HG03103 (cell line): ENCODE data around the gene KCNJ10.

ENCODE experiments used
- ATAC-seq: cut with Tn5 transposase; IDR thresholded peaks from one replicate; pipeline ENCODE4 v1.9.1; 2021; ENCODE audit warnings: low read depth; ENCODE audit not compliant: unreplicated experiment

The KCNJ10 gene

DNA sequence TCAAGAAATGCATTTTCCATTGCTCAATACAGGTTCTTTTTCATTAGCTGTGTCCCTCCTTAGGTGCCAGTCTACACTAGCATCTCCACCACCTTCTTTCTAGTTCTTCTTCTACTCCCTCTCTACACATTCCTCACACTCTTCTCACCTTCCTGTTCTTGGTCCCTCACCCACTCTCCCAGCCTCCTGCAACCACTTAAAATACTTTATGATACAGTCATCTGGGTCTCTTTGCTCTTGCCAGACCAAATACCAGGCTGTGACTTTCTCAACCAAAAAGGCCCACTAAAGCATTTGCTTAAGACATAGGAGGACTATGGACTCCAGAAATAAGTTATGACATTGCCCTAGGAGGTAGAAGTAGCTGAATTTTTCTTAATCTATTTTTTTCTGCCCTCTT, 73.3 kb downstream of the KCNJ10 start:
- ATAC-seq: no peak

DNA sequence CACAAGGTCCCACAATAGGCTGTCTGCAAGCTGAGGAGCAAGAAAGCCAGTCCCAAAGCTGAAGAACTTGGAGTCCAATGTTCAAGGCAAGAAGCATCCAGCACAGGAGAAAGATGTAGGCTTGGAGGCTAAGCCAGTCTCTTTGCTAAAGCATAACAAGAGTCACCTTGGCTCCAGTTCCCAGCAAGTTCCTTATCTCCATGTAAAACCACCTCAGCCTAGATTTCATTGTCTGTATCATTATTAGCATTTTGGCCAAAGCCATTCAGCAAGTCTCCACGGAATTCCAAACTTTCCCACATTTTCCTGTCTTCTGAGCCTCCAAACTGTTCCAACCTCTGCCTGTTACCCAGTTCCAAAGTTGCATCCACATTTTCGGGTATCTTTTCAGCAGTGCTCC, 75.1 kb downstream of the KCNJ10 start:
- ATAC-seq: no peak

DNA sequence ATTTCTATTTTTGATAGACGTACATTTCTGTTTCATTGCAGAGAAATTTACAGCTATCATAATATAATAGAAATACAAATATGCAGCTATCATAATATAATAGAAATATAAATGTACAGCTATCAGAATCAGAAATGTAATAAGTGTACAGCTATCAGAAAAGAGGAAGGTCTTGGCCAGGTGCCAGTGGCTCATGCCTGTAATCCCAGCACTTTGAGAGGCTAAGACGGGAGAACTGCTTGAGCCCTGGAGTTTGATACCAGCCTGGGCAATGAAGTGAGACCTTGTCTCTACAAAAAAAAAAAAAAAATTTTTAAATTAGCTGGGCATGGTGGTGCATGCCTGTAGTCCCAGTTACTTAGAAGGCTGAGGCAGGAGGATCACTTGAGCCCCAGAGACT, 76.0 kb downstream of the KCNJ10 start:
- no peak for ATAC-seq

DNA sequence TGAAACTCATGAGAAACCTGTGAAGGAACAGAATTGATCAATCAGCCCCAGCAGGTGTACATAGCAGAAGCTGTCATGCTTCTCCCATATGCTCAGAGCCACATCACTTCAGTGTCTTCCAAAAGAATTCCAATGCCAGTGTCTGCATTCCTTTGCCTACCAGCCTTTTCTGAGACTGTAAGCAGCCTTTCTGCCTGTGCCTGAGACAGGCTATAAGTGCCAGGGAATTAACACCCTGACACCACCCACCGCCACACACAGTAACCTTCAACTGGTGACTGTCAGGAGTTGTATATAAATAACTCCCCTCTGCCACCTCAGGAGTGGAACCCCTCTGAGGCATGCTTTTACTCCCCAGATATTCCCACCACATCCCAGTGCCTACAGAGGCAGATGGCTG, 77.8 kb downstream of the KCNJ10 start:
- ATAC-seq: no peak

DNA sequence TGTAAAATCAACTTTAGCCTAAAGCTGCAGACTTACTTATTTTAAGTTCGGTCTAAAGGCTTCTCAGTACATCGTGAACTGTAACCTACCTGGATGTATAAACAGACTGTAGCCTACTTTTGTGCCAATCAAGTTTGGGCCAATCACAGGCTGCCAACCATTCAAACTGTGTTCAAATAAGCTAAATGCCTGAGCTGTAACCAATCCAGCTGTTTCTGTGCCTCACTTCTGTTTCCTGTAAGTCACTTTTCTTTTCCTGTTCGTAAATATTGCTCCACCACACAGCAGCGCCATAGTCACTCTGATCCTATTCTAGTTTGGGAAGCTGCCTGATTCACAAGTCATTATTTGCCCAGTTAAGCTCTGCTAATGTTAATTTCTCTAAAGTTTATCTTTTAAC, 78.4 kb downstream of the KCNJ10 start:
- no peak for ATAC-seq

DNA sequence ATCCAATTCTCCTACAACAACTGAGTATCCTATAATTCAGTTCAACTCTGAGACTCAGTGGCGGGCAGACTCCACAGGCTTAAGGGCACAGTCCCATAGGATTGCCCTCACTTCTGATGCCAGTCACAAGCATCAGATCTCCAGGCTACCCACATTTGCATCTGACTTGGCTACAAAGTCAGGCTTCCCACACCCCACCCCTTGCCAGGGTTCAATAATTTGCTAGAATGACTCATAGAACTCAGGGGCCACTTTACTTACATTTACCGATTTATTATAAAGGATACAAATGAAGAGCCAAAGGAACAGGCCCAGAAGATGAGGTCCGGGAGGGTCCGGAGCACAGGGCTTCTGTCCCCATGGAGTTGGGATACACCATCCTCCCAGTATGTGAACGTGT, 80.0 kb downstream of the KCNJ10 start:
- no peak for ATAC-seq

DNA sequence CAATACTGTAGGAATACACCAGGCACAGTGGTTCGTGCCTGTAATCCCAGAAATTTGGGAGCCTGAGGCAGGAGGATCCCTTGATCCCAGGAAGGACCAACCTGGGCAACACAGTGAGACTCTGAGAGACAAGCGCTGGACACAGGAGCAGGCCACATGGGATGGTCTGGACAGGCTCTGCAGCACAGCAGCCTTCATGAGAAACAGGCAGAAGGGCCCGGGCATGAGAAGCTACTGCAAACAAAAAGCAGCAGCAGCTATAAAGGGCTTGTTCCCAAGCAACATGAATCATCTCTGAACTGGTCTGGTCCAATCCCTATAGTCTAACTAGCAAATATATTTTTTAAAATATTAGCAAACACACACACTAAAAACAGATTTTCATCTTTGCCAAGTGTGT, 80.4 kb downstream of the KCNJ10 start:
- ATAC-seq: no peak

DNA sequence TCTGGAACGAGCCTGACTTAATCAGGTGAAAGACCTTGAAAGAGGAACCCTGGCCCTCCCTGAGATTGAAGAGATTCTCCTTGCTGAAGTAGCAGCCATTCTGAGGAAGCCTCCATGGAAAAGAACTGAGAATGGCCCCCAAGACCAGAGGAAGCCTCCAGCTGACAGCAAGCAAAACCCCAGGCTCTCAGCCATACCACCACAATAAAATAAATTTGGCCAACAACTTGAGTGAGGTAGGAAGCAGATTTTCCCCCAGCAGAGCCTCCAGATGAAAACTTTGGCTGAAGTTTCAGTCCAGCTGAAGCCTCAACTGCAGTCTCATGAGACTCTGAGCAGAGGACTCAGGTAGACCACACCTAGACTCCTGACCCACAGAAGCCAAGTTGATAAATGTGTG, 82.0 kb downstream of the KCNJ10 start:
- no peak for ATAC-seq

DNA sequence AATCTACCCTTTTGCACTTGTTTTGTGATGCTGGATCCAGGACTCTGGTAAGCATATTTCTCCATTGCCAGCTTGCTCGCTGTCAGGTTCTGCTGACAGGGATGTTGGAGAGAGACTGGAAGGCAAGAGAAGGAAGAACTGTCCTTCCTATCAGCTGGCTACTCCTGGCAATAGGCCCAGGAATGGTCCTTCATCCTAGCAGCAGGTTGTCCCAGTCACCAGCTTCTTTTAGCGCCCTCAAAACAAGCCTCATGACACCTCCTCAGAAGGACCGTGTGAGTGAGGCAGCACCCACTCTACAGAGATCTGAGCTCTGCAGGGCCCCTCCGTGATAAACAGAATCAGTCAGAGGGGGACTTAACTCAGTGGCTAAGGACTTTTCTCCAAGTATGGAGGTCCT, 82.8 kb downstream of the KCNJ10 start:
- no peak for ATAC-seq

DNA sequence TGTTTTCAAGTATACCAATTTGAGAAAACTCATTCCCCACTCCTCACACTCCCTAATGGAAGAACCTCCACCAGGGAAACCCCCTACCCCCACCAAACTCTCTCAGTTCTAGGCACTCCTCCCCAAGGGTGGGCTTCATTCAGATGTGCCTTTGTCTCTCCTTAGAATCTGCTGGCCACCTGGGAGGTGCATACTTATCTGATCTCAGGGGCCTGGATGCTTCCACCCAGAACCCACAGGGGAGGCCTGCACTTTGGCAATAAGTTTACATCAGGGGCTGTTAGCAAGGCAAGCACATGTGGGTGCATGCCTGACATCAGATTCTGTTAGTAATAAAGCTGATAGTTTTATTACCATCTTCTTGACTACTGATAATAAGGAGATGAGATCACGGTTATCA, 83.4 kb downstream of the KCNJ10 start:
- no peak for ATAC-seq

DNA sequence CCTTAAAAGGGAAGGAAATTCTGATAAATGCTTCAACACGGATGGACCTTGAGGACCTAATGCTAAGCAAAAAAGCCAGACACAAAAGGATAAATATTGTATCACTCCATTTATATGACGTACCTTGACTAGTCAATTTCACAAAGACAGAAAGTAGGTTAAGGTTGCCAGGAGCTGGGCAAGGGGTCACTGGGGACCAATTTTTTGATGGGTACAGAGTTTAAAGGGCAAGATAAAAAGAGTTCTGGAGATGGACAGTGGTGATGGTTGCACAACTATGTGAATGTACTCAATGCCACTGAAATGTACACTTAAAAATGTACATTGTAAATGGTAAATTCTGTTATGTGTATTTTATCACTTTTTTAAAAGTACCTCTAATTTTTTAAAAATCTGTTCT, 83.9 kb downstream of the KCNJ10 start:
- ATAC-seq: no peak

DNA sequence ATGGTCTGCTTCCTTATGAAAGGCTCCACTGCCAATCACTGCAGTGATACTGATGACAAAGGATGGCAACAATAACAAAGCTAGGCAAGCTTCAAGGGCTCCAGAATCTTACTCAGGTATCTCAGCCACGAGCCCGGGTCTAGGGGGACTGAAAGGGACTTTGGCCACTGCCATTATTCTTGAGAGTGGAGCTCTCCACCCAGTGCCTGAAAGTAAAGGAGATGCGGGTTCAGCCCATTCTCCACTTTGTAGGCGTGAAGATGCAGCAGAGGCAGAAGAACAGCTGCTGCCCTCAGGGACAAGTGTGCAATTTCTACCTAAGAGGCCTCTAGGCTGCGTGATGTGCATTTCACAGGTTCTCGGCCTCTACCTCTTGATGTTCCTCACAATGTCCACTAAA, 84.5 kb downstream of the KCNJ10 start:
- no peak for ATAC-seq

DNA sequence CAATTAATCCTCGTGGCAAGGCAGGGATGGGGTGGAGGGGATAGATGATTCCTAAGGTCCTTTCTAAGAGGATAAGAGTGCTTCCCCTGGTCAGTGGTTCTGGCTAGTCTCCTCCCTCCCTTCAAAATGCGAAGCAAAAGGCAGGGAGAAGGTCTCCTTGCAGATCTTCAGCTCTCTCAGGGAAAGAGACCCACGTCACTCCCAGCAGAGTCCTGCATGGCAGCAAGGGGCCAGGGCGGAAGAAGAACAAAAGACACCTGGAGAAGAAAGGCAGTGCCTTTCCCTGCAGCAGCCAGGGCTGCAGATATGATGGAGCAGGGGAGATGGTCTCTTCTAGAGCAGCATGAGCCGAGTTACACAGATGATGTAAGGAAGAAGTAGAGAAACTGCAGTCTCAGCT, 86.3 kb downstream of the KCNJ10 start:
- no peak for ATAC-seq

DNA sequence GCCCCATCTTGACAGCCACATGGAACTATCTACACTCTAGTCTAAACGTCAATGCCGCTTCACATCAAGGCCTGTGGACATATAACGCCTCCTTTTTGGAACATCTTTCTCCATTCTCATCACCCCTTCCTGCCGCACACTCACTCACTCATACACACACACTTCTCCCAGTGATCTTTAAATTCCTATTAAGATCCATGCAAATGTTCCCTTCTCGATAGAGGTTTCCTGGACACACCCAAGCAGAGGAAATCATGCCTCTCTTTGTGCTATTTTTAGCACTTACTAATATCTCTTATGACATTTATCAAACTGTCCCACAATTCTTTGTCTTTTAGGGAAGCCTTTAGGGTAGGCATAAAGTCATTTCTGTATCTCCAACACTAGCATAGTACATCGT, 87.7 kb downstream of the KCNJ10 start:
- no peak for ATAC-seq

DNA sequence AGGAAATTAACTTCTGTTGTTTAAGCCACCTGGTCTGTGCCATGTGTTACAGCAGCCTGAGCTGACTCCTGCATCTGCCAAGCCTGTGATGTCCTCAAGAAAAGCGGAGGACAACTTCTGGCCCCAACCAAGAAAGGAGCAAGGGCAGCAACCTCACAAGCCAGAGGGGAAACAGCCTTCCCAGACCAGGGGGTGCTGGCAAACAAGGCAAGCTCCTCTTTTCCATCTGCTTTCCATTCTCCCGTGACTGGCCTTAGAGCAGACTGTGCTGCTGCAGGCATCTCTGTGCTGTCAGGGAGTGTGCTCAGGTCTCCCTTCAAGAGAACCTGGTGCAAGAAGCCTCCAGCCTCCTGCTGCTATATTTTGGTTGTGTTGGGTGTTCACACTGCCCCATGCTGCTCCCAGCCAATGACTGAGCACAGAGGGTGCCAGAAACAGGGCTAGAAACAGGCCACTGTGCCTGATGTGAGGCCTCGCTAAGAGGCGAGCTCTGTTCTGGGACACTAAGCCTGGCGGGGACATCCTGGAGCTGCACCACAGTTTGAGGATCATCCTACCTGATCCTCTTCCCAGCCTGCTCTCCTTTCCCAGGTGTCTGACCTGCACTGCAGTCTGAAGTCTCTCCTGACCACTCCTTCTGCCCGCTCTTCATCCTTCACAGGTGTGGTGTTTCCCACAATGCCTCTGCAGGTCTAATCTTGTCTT, 88.5 kb downstream of the KCNJ10 start:
- ATAC-seq: no peak

DNA sequence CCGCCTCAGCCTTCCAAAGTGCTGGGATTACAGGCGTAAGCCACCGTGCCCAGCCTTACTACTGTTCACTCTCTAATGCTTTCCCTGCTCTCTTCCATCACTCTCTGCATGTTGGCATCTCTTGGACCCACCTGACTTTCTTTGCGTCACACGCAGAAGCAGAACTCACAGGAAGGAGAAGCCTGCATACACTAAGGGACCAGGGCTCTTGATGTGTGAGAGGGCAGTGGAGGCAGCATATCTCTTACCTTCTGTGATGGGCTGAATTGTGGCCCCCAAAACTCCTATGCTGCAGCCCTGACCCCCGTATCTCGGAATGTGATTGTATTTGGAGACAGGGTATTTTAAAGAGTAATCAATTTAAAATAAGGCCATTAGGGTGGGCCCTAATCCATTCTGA, 89.2 kb downstream of the KCNJ10 start:
- ATAC-seq: no peak

DNA sequence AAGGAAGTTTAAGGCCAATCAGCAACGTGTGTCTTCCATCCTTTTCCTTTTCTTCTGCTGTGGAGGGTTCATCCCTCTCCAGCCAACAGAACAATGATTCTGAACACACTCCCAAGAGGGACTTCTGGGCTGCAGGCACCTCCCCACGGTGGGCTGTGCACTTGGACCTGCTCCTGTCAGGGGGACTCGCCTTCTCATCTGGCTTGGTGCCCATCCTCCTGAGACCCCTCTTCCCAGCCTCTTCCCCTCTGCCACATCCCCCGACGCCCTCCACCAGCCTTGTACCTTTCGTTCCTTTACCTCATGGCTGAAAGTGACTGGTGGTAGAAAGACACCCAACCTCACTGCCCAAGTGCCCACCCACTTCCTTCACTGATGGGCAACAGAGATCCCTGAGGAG, 89.9 kb downstream of the KCNJ10 start:
- no peak for ATAC-seq

DNA sequence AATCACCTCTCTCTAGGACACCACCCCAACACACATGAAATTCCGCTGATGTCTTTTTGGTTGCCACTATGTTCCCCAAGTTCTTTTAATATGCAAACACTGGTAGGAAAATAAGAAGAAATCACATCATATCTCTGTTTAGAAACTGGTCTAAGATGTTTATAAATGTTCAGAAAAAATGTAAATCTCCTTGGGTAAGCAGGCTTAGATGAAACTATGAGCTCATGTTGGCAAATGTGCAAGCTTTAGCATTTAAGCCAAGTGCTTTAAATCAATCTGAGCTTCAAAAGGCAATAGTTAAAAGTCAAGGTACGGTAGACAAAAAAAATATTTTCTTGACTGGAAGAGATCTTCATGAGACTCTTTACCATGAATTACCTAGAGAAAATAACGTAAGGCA, 90.7 kb downstream of the KCNJ10 start:
- no peak for ATAC-seq

DNA sequence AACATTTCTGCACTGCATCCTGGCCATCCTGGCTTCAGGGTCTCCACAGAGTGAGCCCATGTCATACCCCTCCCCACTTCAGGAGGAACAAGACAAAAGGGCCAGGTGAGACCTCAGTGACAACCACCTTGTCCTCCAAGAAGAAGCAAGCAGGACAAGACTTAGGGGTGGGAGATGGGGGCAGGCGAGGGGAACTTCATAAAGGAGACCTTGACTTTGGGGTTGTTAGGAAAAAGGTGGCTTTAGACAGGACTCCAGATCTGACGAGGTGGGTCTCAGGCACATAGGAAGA, 91.9 kb downstream of the KCNJ10 start:
- ATAC-seq: no peak

DNA sequence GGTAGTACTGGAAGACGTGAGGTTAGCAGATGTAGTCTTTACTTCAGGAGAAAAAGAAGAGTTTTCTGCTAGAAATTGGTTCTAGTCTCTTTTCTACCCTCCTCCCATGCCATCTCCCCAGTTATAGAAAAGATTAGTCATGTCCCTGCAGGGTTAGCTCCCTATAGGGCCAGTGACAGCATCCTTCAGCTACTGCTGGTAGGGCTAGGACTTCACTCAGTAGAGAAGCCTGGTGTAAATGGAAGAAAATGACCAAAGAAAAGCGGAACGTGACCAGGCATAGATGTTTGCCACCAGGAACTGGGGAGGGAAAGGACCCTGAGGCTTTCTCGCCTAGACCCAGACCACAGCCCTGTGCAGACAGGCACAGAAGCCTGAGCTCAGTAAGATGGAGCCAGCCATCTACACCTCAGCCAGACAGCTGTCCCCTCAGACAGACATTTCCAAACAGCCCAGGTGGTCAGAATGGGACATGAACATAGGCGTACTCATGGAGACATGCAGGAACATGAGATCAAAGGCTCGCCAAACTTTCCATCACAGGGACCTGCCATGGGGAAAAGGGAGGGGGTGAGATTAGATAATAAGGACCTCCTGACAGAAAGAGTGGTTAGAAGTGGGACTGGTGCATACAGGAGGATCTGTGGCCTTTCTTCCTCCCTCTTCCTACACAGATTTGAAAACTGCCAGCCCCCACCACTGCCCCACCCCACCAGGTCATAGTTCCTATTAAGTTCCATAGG, 92.4 kb downstream of the KCNJ10 start:
- no peak for ATAC-seq

DNA sequence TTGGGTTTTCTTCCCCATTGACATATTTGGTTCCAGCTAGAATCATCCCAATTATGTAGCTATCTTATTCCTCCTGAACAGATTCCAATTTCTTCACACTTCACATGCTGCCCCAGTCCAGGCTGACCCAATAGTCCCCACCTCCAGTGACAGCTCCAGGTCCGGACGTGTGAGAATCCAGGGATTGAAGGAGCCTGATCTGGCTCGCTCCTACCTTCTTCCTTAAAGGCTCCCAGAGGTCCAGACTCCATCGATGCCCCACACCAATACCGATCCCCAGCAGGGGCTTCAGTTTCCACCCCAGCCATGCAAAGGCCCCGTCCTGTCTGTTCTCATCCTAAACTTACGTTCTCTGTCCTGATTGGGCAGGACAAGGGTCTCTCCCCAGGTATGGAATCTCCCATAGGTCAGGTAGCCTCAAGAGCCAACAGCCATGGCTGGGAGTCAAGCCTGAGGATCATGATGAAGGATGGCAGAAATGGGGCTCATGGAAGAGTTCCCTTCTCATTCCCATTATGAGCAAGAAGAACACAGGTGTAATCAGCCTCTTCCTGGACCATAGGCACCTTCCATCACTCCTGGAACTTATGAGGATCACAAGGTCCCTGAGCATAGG, 95.5 kb downstream of the KCNJ10 start:
- no peak for ATAC-seq

DNA sequence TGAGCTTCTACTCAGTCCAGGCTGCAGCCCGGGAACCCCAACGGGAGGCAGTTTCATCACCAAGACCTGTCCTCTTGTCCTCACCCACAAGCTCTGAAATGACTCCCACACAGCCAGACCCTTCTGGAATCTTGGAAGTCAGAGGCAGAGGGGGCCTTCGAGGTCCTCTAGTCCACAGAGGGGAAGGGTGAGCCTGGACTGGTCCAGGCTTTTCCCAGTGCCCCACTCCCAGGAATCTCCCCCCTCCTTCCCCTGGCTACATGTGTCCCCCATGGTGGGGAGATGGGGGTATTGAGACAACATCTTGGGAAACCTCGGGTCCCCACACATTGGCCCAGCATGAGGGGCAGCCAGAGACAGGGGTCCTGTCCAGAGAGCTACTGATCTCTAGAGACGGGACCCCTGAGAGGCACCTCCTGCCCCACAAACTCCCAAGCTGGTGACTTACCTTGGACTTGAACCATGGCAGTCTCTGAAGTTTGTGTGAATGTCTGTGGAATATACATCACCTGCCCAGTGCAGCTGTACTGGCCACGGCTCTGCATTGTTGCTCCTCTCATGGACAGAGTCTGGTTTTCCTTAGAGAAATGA, 96.5 kb downstream of the KCNJ10 start:
- ATAC-seq: no peak
